Right atrium auricular region (tissue), 2 donors: ENCODE measurements around the gene CCDC43. TPM values are rescaled to one million over a fixed set of nuclear protein-coding genes. Genes with fewer than 3 reads are reported as not detected.

Source experiments
- DNase-seq: peaks from one replicate; pipeline ENCODE4 v3.0.0-alpha.2; 2019; ENCODE audit warnings: low spot score
- H3K27ac ChIP-seq, 2 donors: fragments of 200-600 bp; sonication (generic); 1 replicate in 1 of 2; 2 replicates in 1 of 2; pipeline ENCODE4 v1.5.1; 2016 to 2019
- H3K27me3 ChIP-seq, 2 donors: fragments of 200-600 bp; sonication (generic); one replicate each; pipeline versions ENCODE4 v1.5.1 to v1.6.0; 2017 to 2019
- H3K36me3 ChIP-seq: fragments of 200-600 bp; sonication (generic); one replicate; pipeline ENCODE4 v1.5.1; 2016
- H3K4me1 ChIP-seq, 2 donors: fragments of 200-600 bp; sonication (generic); one replicate each; pipeline versions ENCODE4 v1.5.1 to v1.6.0; 2017 to 2019
- H3K4me3 ChIP-seq, 2 donors: fragments of 200-600 bp; sonication (generic); 1 replicate in 1 of 2; 2 replicates in 1 of 2; pipeline ENCODE4 v1.5.1; 2017 to 2019; ENCODE audit warnings: mild to moderate bottlenecking in 1 of 2, moderate library complexity in 1 of 2
- H3K9me3 ChIP-seq, 2 donors: fragments of 200-600 bp; sonication (generic); one replicate each; pipeline ENCODE4 v1.5.1; 2019
- CTCF ChIP-seq, 2 donors: fragments of 200-600 bp; sonication (generic); IDR thresholded peaks; one replicate each; pipeline ENCODE4 v1.5.1; 2019; ENCODE audit warnings: antibody characterized with exemption in 2 of 2
- total RNA-seq, 2 donors: library from RNA; depleted of rRNA; stranded (reverse); fragments of >200 nt; gene quantifications; one replicate each; pipeline ENCODE4 v1.1.0, GENCODE V29; 2016

Gene CCDC43
- total RNA-seq, 2 donors from 2014 or later: 18.8 to 26.7 TPM

GRCh38 chr17:44672479-44673093 lies 17.0 kb downstream of the CCDC43 start:
- no peaks in the 10 kb centered on the region for H3K4me1 ChIP-seq
- H3K9me3 ChIP-seq: no peaks in the 10 kb centered on the region
- no peak overlapping the region for H3K27ac ChIP-seq
- DNase-seq: no peak
- H3K4me3 ChIP-seq: no peak overlapping the region
- H3K36me3 ChIP-seq: no peaks in the 10 kb centered on the region
- no peaks in the 10 kb centered on the region for H3K27me3 ChIP-seq
- TF ChIP-seq CTCF (IDR thresholded peaks at IDR 0.05): peak in 1 of 2 donors; percentile 54

GRCh38 chr17:44666006-44666405 lies 23.6 kb downstream of the CCDC43 start:
- Histone ChIP-seq H3K4me1 (no peaks in the 10 kb centered on the region), H3K27me3 (no peaks in the 10 kb centered on the region), H3K9me3 (no peaks in the 10 kb centered on the region), H3K27ac (no peak overlapping the region), H3K36me3 (no peaks in the 10 kb centered on the region), H3K4me3 (no peak overlapping the region)
- no peak for TF ChIP-seq CTCF (IDR thresholded peaks at IDR 0.05)
- DNase-seq: no peak

- Histone ChIP-seq H3K36me3 (no peaks in the 10 kb centered on the region), H3K4me1 (no peaks in the 10 kb centered on the region), H3K27ac (no peak overlapping the region), H3K9me3 (no peaks in the 10 kb centered on the region), H3K27me3 (no peaks in the 10 kb centered on the region), H3K4me3 (no peak overlapping the region)
- DNase-seq: no peak
- TF ChIP-seq CTCF (IDR thresholded peaks at IDR 0.05): no peak
These were observed 24.7 kb downstream of the CCDC43 start for GRCh38 chr17:44664867-44665266.

- H3K27ac ChIP-seq: no peak overlapping the region
- TF ChIP-seq CTCF (IDR thresholded peaks at IDR 0.05): no peak
- DNase-seq: no peak
- H3K4me1 ChIP-seq: no peaks in the 10 kb centered on the region
- H3K36me3 ChIP-seq: no peaks in the 10 kb centered on the region
- no peaks in the 10 kb centered on the region for H3K27me3 ChIP-seq
- no peak overlapping the region for H3K4me3 ChIP-seq
- H3K9me3 ChIP-seq: no peaks in the 10 kb centered on the region
These were observed 26.5 kb downstream of the CCDC43 start for GRCh38 chr17:44663095-44663494.

GRCh38 chr17:44661835-44662234 lies 27.7 kb downstream of the CCDC43 start:
- Histone ChIP-seq H3K36me3 (no peaks in the 10 kb centered on the region), H3K27ac (no peak overlapping the region), H3K9me3 (no peaks in the 10 kb centered on the region), H3K27me3 (peaks cover 0 to 4% of the 10 kb centered on the region in 2 donors), H3K4me3 (no peak overlapping the region), H3K4me1 (no peaks in the 10 kb centered on the region)
- DNase-seq: no peak
- no peak for TF ChIP-seq CTCF (IDR thresholded peaks at IDR 0.05)
